GM12878 (cell line): ENCODE data around the gene IP6K3. TPM values are rescaled to one million over a fixed set of nuclear protein-coding genes. Genes with fewer than 3 reads are reported as not detected.

ENCODE experiments used
- ATAC-seq: fragments of 200-7000 bp; cut with Tn5 transposase; 3 replicates; pipeline ENCODE4 v1.9.1; 2020; ENCODE audit warnings: mild to moderate bottlenecking, moderate library complexity
- BruUV-seq: library from RNA; stranded (reverse); fragments of 400-500 nt; replicated peaks from 2 replicates; lab custom pipeline; 2021; lab: Mats Ljungman, UMichigan
- CTCF ChIA-PET: fragments of 300-600 bp; sonication (Branson Sonifier 250); formaldehyde crosslinking; extraction: SDS; loops from one replicate; lab custom pipeline; 2021; ENCODE audit warnings: inconsistent platforms; lab: Yijun Ruan, JAX
- POLR2A ChIA-PET: fragments of 350-600 bp; formaldehyde crosslinking; extraction: SDS; loops from one replicate; lab custom pipeline; 2021; ENCODE audit warnings: inconsistent platforms; lab: Charles Lee
- RAD21 ChIA-PET: fragments of 300-600 bp; sonication (Branson Sonifier 250); formaldehyde crosslinking; loops from one replicate; lab custom pipeline; 2023; ENCODE audit warnings: antibody characterized with exemption; ENCODE audit not compliant: unreplicated experiment; lab: Charles Lee
- SMC1A ChIA-PET: fragments of 300-600 bp; sonication (Branson Sonifier 250); formaldehyde crosslinking; loops from one replicate; lab custom pipeline; 2023; ENCODE audit not compliant: unreplicated experiment, uncharacterized antibody; lab: Charles Lee
- DNase-seq: peaks from one replicate; pipeline ENCODE4 v3.0.0-alpha.2; 2011; ENCODE audit warnings: low read depth, low spot score
- FAIRE-seq: peaks from 3 replicates; lab custom pipeline; 2011; peaks lifted over from hg19 to GRCh38; lab: Jason Lieb, UNC
- H2AFZ ChIP-seq: 2 replicates; pipeline ENCODE4 v1.6.0; 2011; ENCODE audit warnings: low read depth, low read length, control low read depth; ENCODE audit not compliant: control insufficient read depth
- H3K27ac ChIP-seq: 2 replicates; pipeline ENCODE4 v1.5.1; 2011; ENCODE audit warnings: control low read depth; ENCODE audit not compliant: control insufficient read depth, insufficient read depth
- H3K27me3 ChIP-seq, 2 experiments: replicated peaks in 1 of 2; 2 replicates each; pipeline versions ENCODE4 v1.6.0 to v1.6.1; 2011; ENCODE audit warnings: low read length in 1 of 2; ENCODE audit not compliant: control insufficient read depth in 2 of 2, insufficient read depth in 2 of 2
- H3K36me3 ChIP-seq, 2 experiments: 2 replicates each; pipeline ENCODE4 v1.5.1; 2011; ENCODE audit warnings: low read length in 1 of 2; ENCODE audit not compliant: control insufficient read depth in 2 of 2, insufficient read depth in 2 of 2
- H3K4me1 ChIP-seq: 2 replicates; pipeline ENCODE4 v1.6.1; 2011; ENCODE audit warnings: mild to moderate bottlenecking, low read length, moderate library complexity, mixed read lengths; ENCODE audit not compliant: control insufficient read depth, insufficient read depth
- H3K4me2 ChIP-seq: 2 replicates; pipeline ENCODE4 v1.6.0; 2011; ENCODE audit warnings: control low read depth; ENCODE audit not compliant: control insufficient read depth, insufficient read depth
- H3K4me3 ChIP-seq: fragments of 200-600 bp; sonication (generic); 2 replicates; pipeline ENCODE4 v1.5.1; 2016
- H3K79me2 ChIP-seq: 2 replicates; pipeline ENCODE4 v1.6.0; 2011; ENCODE audit warnings: low read length; ENCODE audit not compliant: control insufficient read depth, insufficient read depth
- H3K9ac ChIP-seq: 2 replicates; pipeline ENCODE4 v1.8.0; 2011; ENCODE audit warnings: low read length, control low read depth, mixed read lengths; ENCODE audit not compliant: control insufficient read depth, insufficient read depth
- H3K9me3 ChIP-seq: replicated peaks from 3 replicates; pipeline ENCODE4 v1.5.1; 2011; ENCODE audit warnings: mild to moderate bottlenecking, low read length; ENCODE audit not compliant: control insufficient read depth, insufficient read depth
- H4K20me1 ChIP-seq: 2 replicates; pipeline ENCODE4 v1.6.0; 2011; ENCODE audit not compliant: control insufficient read depth, insufficient read depth
- ASH2L ChIP-seq: fragments of 300-600, 200-600 bp; sonication (generic); IDR thresholded peaks from 2 replicates; pipeline ENCODE4 v1.6.1; 2017; ENCODE audit warnings: low read depth, mild to moderate bottlenecking, borderline replicate concordance
- BCL11A ChIP-seq: IDR thresholded peaks from 2 replicates; pipeline ENCODE4 v1.6.1; 2011; ENCODE audit warnings: low read depth, low read length
- BMI1 ChIP-seq: fragments of 450-650 bp; IDR thresholded peaks from 2 replicates; pipeline ENCODE4 v1.6.1; 2016; ENCODE audit warnings: mild to moderate bottlenecking, moderate library complexity, borderline replicate concordance
- CHD4 ChIP-seq: fragments of 200-600 bp; sonication (generic); IDR thresholded peaks from 2 replicates; pipeline ENCODE4 v1.6.1; 2016; ENCODE audit warnings: mild to moderate bottlenecking
- CREB1 ChIP-seq: IDR thresholded peaks from 2 replicates; pipeline ENCODE4 v1.6.1; 2012; ENCODE audit warnings: low read depth, mild to moderate bottlenecking, inconsistent platforms
- HDAC6 ChIP-seq: fragments of 200-600 bp; sonication (generic); IDR thresholded peaks from one replicate; pipeline ENCODE4 v1.8.0; 2017; ENCODE audit warnings: antibody characterized with exemption; ENCODE audit not compliant: unreplicated experiment
- NR2C1 ChIP-seq: fragments of 450-650 bp; IDR thresholded peaks from 2 replicates; pipeline ENCODE4 v1.6.1; 2017; ENCODE audit warnings: antibody characterized with exemption, mild to moderate bottlenecking, moderate library complexity
- PBX3 ChIP-seq: IDR thresholded peaks from 2 replicates; pipeline ENCODE4 v1.6.1; 2011; ENCODE audit warnings: mild to moderate bottlenecking, low read depth, low read length, moderate library complexity; ENCODE audit not compliant: insufficient replicate concordance
- RUNX3 ChIP-seq: IDR thresholded peaks from 2 replicates; pipeline ENCODE4 v1.6.1; 2012; ENCODE audit warnings: low read length, inconsistent platforms
- SIN3A ChIP-seq: IDR thresholded peaks from 2 replicates; pipeline ENCODE4 v1.6.1; 2012; ENCODE audit warnings: low read depth, low read length, improper control_type of control experiment
- SIX5 ChIP-seq: IDR thresholded peaks from 2 replicates; pipeline ENCODE4 v1.6.1; 2011; ENCODE audit warnings: mild to moderate bottlenecking, low read depth, low read length, moderate library complexity; ENCODE audit not compliant: severe bottlenecking
- SMAD5 ChIP-seq: IDR thresholded peaks from 2 replicates; pipeline ENCODE4 v1.6.1; 2016; ENCODE audit warnings: antibody characterized with exemption, low read depth
- SRF ChIP-seq, 2 experiments: IDR thresholded peaks; 2 replicates each; pipeline ENCODE4 v1.6.1; 2011; ENCODE audit warnings: low read depth in 2 of 2, low read length in 2 of 2, mild to moderate bottlenecking in 1 of 2, moderate library complexity in 1 of 2
- ZSCAN29 ChIP-seq: fragments of 450-650 bp; IDR thresholded peaks from 2 replicates; pipeline ENCODE4 v1.6.1; 2017; ENCODE audit warnings: mild to moderate bottlenecking, moderate library complexity
- WGBS: methylation state at CpG from one replicate; pipeline ENCODE4 v1.1.6; 2016; ENCODE audit warnings: low lambda C conversion rate; ENCODE audit not compliant: insufficient replicate concordance, insufficient coverage; ENCODE audit errors: missing lambda C conversion rate; 5-methylcytosine and 5-hydroxymethylcytosine counted together
- in situ Hi-C: fragments of 300-500 bp; cut with MboI; formaldehyde crosslinking; loops from 9 replicates; pipeline ENCODE4 v1.14.3; 2018; ENCODE audit warnings: mixed read lengths
- intact Hi-C: fragments of 100-400 bp; cut with micrococcal nuclease; formaldehyde crosslinking; loops from one replicate; pipeline ENCODE4 v1.14.2; 2022; ENCODE audit not compliant: unreplicated experiment
- polyA plus RNA-seq, 11 experiments: library from polyadenylated mRNA; depleted of rRNA in 4 of 11; unstranded in 6 of 11; stranded (reverse) in 5 of 11; fragments of >200 nt; fragmentation: Nextera tagmentation in 4 of 11; fragmentation: Illumina TruSeq in 1 of 11; extraction: Ambion mirVana in 4 of 11; extraction: Trizol in 1 of 11; gene quantifications; 1 replicate in 1 of 11; 2 replicates in 10 of 11; pipeline versions ENCODE4 v1.2.1 to v1.2.3, GENCODE V29; 2011 to 2016; ENCODE audit warnings: inconsistent platforms in 2 of 11, missing spikeins in 2 of 11, low read depth in 1 of 11
- total RNA-seq, 4 experiments: library from RNA; depleted of rRNA in 3 of 4; stranded (reverse); fragments of >200 nt in 3 of 4; fragmentation: Illumina TruSeq in 1 of 4; extraction: Trizol in 1 of 4; gene quantifications; 2 replicates each; pipeline versions ENCODE4 v1.2.1 to v1.2.3, GENCODE V29; 2013 to 2021
- TF ChIP-seq, protein P1 (sequence below): fragments of 450-650 bp; IDR thresholded peaks from 2 replicates; pipeline ENCODE4 v1.6.1; 2018; ENCODE audit warnings: mild to moderate bottlenecking, low read depth, moderate library complexity; ENCODE audit not compliant: partially characterized antibody
- TF ChIP-seq, protein P2 (sequence below): IDR thresholded peaks from 2 replicates; pipeline ENCODE4 v1.6.1; 2012; ENCODE audit warnings: low read depth, low read length, improper control_type of control experiment
- TF ChIP-seq, protein P3 (sequence below): fragments of 150-350 bp; IDR thresholded peaks from 2 replicates; pipeline ENCODE4 v1.6.1; 2016; ENCODE audit warnings: low read depth, low read length

IP6K3 gene
- total and polyA plus RNA-seq, 10 of the 15 experiments (the other 5 are each of a cell fraction or from before 2014, with no cell fraction given), result 0.02 to 0.15 (median 0.09) TPM; not detected in 7

GRCh38 chr6:33705955-33706725 lies 40.6 kb downstream of the IP6K3 start:
- Histone ChIP-seq H3K27me3 (no peaks in the 10 kb centered on the region), H2AFZ (no peak overlapping the region), H3K4me1 (peaks cover 23% of the 10 kb centered on the region), H3K9me3 (no peaks in the 10 kb centered on the region), H3K79me2 (peaks cover 9% of the 10 kb centered on the region), H3K4me3 (no peak overlapping the region), H3K9ac (no peak overlapping the region), H3K36me3 (peaks cover 0 to 4% of the 10 kb centered on the region in 2 experiments; a peak in 1 of 4 replicates), H4K20me1 (no peaks in the 10 kb centered on the region; the same call in 1 of the 2 replicates), H3K4me2 (no peak overlapping the region), H3K27ac (no peak overlapping the region)
- intact Hi-C loops (no loop called here), in situ Hi-C loops (no loop called here)
- no TSS peak for BruUV-seq
- SMC1A ChIA-PET, result interaction anchor here (0.9 kb wide), 1 partner anchor 52 kb away, joined by 3 read pairs; no protein-coding TSS in a partner anchor
- WGBS, result 81% methylated on average over 16 of the region's 16 CpGs
- CTCF ChIA-PET, result interaction anchor here (0.6 to 1.6 kb wide), 5 partner anchors 9 to 118 kb away, joined by 3 to 9 read pairs (median 3); partner anchors contain the start of gene ITPR3
- POLR2A ChIA-PET, result no interaction called here
- no peak for DNase-seq
- FAIRE-seq, result no peak
- RAD21 ChIA-PET, result interaction anchor here (0.9 kb wide), 1 partner anchor 120 kb away, joined by 3 read pairs; no protein-coding TSS in a partner anchor
- no peak for ATAC-seq
- TF ChIP-seq, protein P1, sequence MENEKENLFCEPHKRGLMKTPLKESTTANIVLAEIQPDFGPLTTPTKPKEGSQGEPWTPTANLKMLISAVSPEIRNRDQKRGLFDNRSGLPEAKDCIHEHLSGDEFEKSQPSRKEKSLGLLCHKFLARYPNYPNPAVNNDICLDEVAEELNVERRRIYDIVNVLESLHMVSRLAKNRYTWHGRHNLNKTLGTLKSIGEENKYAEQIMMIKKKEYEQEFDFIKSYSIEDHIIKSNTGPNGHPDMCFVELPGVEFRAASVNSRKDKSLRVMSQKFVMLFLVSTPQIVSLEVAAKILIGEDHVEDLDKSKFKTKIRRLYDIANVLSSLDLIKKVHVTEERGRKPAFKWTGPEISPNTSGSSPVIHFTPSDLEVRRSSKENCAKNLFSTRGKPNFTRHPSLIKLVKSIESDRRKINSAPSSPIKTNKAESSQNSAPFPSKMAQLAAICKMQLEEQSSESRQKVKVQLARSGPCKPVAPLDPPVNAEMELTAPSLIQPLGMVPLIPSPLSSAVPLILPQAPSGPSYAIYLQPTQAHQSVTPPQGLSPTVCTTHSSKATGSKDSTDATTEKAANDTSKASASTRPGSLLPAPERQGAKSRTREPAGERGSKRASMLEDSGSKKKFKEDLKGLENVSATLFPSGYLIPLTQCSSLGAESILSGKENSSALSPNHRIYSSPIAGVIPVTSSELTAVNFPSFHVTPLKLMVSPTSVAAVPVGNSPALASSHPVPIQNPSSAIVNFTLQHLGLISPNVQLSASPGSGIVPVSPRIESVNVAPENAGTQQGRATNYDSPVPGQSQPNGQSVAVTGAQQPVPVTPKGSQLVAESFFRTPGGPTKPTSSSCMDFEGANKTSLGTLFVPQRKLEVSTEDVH, result no peak
- no peak for TF ChIP-seq SRF (IDR thresholded peaks at IDR 0.05; ENCODE audit: low read depth in 2 of 2, low read length in 2 of 2)
- no peak for TF ChIP-seq ZSCAN29
- no peak for TF ChIP-seq ASH2L
- TF ChIP-seq, protein P2, sequence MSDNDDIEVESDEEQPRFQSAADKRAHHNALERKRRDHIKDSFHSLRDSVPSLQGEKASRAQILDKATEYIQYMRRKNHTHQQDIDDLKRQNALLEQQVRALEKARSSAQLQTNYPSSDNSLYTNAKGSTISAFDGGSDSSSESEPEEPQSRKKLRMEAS, result no peak
- TF ChIP-seq CREB1, result no peak
- no peak for TF ChIP-seq BMI1
- TF ChIP-seq SIN3A, result no peak
- TF ChIP-seq PBX3, result no peak
- TF ChIP-seq BCL11A, result no peak
- TF ChIP-seq SIX5, result no peak
- no peak for TF ChIP-seq NR2C1
- TF ChIP-seq RUNX3, result no peak
- TF ChIP-seq SMAD5, result no peak
- TF ChIP-seq, protein P3, sequence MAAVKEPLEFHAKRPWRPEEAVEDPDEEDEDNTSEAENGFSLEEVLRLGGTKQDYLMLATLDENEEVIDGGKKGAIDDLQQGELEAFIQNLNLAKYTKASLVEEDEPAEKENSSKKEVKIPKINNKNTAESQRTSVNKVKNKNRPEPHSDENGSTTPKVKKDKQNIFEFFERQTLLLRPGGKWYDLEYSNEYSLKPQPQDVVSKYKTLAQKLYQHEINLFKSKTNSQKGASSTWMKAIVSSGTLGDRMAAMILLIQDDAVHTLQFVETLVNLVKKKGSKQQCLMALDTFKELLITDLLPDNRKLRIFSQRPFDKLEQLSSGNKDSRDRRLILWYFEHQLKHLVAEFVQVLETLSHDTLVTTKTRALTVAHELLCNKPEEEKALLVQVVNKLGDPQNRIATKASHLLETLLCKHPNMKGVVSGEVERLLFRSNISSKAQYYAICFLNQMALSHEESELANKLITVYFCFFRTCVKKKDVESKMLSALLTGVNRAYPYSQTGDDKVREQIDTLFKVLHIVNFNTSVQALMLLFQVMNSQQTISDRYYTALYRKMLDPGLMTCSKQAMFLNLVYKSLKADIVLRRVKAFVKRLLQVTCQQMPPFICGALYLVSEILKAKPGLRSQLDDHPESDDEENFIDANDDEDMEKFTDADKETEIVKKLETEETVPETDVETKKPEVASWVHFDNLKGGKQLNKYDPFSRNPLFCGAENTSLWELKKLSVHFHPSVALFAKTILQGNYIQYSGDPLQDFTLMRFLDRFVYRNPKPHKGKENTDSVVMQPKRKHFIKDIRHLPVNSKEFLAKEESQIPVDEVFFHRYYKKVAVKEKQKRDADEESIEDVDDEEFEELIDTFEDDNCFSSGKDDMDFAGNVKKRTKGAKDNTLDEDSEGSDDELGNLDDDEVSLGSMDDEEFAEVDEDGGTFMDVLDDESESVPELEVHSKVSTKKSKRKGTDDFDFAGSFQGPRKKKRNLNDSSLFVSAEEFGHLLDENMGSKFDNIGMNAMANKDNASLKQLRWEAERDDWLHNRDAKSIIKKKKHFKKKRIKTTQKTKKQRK, result no peak
- no peak for TF ChIP-seq CHD4
- TF ChIP-seq HDAC6, result no peak
